ENCODE results near the gene PAPOLA.

The PAPOLA gene

GRCh38 chr14:96565811-96566210, 63.6 kb downstream of the PAPOLA start:
- DNase-seq (ENCODE audit: low spot score) = no peak

DNA sequence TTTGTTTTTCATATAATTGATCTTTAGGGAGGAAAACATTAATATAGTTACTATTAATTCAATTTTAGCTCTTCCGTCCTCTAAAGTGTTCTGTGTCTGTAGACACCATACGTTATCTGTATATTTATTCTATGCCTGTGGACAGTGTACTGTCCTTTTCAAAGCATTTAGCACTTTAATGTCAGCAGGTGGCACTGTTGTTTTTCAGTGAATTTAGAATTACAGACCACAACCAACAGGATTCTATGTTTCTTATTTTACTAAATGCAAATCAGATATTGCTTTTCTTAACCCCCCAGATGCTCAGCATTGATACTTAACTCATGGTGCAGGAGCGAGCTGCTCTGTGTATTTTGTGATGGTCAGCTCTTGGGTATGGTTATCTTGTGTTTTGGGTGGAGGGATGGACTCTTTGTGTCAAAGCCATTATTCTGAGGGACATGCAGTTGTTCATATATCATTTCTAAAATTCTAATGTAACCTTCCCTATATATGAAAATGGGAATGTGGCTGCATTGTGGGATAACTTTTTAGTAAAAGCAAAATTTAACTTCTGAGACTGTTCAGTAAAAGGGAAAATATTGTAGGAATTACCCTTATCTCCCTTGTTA, 65.2 kb downstream of the PAPOLA start:
- peak; percentile 31 for DNase-seq (ENCODE audit: low spot score)

DNA sequence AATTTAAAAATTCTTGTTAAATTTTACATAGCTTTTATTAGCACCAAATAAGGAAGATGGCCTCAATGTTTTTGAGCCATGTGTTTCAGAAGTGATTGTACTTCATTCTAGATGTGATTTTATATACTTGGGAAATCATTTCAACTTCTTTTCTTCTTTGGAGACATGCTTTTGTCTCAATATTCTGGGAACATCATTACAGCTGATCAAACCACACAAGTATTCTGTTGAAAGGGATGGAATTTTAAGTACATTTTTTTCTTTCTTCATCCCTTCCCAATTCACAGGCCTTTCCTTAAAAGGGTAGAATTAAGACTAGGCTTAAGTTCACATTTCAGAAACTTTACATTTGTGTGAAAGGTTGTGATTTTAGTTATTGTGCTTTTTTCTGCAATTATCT, 66.4 kb downstream of the PAPOLA start:
- no peak for DNase-seq (ENCODE audit: low spot score)

- DNase-seq (ENCODE audit: low spot score) = no peak
Observed at GRCh38 chr14:96571311-96571710, 69.1 kb downstream of the PAPOLA start.

- no peak for DNase-seq (ENCODE audit: low spot score)
Observed at GRCh38 chr14:96573473-96574100, 71.4 kb downstream of the PAPOLA start.

DNA sequence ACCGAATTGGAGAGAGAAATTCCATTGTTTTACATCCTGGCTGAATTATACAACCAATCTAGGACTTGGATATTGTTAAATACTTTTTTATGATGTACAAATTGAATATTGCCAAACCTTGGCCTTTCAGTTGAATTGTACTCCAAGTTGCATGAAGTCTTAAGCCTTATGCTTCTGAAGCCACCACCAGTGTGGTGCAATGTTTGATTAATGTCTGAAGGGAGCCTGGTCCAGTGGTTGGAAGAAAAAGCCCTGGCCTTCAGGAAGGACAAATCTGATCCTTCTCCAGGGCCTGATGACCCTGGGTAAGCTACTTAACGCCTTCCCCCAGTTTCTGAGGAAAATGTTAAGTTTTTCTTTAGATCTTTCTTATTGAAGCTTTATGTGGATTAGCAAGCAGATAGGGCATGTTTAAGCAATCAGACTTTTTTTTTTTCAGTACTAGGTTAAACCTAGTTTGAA, 72.0 kb downstream of the PAPOLA start:
- DNase-seq (ENCODE audit: low spot score) = no peak

DNA sequence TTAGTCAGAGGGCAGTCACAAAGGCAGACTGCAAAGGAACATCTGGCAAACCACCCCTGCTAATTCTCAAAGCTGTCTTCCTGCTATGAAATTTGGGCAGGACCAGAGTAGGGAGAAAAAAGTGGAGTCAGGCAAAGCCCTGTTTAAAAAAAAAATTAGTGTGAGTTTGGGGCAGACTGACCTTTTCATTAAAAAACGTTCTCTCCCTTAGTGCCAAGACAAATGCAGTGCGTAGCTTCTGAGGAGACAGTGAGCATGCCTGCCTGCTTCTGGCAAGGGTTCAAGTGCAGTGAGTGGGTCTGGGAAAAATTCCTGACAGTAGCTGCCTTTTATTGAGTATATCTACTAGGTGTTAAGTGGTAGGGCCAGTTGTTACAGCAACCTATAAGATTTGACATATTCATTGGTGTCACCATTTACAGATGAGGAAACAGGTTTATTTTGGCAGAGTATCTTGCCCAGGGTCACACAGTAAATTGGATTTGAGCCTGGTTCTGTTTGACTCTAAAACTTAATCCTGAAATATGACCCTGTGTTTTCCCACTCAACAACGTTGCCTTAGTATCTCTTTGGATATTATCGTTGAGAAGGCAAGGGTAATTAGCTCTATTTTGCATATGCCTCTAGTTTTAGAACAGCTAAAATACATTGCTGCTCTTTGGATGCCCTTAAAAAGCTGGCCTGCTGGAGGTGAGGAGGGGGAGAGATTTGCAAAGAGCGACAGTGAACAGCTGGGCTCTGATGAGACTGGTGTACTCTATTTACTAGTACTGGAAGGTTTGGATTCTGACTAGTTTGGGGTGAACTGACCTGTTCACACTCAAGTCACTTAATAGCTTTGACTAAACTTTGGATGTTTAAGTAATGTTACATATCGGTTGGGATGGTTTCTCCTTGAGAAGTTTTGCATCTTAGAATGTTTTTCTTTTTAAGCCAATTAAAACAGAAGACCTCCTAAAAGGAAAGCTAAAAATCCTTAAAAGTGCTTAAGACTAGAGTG, 72.8 kb downstream of the PAPOLA start:
- DNase-seq (ENCODE audit: low spot score) = no peak

DNA sequence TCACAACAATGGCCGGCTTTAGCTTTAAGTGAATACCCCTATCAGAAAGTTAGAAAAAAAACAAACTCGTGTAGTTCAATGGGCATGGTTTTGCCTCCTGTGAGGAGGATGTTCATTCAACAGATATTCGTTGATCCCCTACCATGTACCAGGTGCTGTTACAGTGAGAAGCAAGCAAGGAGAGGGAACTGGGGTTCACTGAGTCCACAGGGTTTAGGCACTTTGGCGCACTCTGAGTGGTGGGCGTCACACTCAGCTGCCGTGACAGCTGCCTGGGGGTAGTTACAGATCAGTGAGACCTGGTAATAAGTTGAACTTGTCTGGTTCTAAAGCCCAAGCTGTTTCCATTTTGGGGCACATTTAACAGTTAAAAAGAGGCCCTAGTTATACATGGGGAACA, 74.2 kb downstream of the PAPOLA start:
- no peak for DNase-seq (ENCODE audit: low spot score)

- DNase-seq (ENCODE audit: low spot score) = no peak
Observed at GRCh38 chr14:96576937-96577336, 74.8 kb downstream of the PAPOLA start.

DNA sequence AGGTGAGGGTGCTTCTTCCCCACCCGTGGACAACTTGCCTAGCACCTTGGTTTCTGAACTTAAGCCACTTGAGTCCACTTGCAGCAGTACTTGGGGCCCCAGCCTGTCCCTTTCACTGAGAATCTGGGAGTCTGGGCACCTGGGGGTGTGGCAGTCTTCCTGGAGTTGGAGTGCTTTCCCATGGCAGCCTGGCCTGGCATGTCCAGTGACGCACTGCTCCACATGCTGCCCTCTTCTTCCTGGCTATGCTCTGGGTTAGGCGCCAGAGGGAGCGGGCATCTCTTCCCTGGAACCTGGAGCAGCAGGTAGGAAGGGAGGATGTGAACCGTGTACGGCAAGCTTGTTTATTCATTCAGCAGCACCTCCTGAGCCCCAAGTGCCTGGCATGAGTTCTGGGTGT, 76.4 kb downstream of the PAPOLA start:
- DNase-seq (ENCODE audit: low spot score) = no peak

- DNase-seq (ENCODE audit: low spot score) = no peak
Observed at GRCh38 chr14:96579358-96579757, 77.2 kb downstream of the PAPOLA start.

DNA sequence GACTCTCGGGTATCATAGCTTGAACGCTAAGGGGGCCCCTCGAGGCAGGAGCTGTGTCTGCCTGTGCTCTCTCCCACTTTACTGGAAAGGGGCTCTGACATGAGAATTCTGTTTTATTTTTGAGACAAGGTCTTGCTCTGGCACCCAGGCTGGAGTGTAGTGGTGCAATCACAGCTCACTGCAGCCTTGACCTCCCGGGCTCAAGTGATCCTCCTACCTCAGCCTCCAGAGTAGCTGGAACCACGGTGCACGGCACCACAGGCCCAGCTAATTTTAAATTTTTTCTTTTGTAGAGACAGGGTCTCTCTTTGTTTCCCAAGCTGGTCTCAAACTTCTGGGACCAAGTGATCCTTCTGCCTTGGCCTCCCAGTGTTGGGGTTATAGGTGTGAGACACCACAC, 77.7 kb downstream of the PAPOLA start:
- no peak for DNase-seq (ENCODE audit: low spot score)

- no peak for DNase-seq (ENCODE audit: low spot score)
Observed at GRCh38 chr14:96580566-96580965, 78.4 kb downstream of the PAPOLA start.

GRCh38 chr14:96581026-96581425, 78.8 kb downstream of the PAPOLA start:
- no peak for DNase-seq (ENCODE audit: low spot score)

DNA sequence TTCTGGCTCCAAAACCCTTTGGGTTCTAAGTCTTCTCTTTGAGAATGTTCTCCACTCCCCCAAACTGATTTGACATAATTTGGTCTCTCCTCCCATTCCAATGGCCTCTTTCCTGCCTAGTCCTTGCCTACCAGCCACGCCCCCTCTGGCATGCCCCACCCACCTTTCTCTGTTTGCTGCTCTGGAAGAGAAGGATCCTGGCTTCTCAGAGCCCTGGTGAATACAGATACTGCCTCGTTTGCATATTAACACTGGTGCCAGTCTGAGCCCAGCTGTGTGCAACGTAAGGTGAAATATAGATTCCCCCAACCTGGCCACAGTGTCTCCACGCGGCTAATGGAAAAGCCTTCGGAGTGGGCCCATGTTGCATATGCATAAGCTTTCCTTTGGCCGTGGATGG, 79.7 kb downstream of the PAPOLA start:
- no peak for DNase-seq (ENCODE audit: low spot score)

DNA sequence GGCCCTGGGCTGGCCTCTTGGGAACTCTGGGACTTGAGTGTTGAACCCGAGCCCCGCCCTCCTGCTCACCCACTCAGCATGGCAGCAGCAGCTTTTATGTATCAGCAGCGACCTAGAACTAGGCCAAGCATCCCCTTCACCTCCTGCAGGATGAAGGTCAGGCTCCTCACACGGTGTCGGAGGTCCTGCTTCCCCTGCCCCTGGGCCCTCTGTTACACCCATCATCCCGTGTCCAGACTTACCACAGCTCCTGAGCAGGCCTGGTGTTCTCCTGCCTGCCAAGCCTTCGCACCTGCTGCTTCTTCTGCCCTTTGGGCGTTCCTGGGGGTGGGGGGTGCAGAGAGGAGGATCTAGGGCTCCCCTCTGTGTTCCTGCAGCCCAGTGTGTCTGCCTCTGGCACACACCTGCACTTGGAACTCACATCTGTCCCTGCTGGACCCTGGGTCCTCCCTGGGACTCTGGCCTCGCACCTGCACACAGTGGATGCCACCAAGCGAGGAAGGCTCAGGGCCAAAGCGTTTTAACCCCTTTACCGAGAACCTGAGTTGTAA, 80.3 kb downstream of the PAPOLA start:
- no peak for DNase-seq (ENCODE audit: low spot score)

DNA sequence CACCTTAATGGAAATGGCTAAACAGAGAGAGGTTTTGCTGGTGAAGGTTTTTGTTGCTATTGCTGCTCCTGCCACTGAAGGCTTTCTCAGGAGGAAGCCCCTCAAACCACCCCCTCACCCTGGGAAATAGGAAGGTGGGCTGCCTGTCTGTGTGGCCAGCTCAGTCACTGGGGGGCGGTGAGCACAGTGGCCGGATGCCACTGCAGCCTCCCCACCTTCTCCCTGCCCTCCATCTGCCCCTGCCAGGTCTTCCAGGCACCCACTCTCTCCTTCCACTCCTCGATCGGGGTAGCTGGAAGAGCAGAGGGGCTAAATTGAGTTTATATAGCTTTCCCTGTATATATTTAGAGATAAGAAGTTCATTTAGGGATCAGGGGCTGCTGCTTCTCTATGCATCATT, 80.8 kb downstream of the PAPOLA start:
- no peak for DNase-seq (ENCODE audit: low spot score)

DNA sequence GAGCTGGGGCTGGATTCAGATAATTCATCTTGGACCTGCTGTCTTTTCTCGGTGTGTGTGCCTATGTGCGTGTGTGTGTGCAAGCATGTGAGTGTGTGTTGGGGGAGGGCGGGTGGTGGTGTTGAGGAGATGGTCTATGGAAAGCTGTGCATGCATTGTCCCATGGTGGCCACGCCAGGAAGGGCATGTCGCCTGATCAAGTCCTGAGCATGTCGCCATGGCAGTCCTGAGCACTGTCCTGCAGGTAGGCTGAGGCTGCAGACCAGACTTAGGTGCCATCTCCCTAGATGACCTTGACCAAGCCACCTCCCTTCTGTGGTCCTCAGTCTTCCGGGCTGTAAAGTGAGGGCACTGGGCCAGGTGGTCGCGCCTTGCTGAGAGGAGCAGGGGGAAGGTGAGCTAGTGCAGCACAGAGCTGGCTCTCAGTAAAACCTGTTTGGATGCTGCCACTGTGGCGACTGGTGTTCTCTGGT, 81.4 kb downstream of the PAPOLA start:
- no peak for DNase-seq (ENCODE audit: low spot score)

- no peak for DNase-seq (ENCODE audit: low spot score)
Observed at GRCh38 chr14:96584199-96584906, 82.2 kb downstream of the PAPOLA start.

DNA sequence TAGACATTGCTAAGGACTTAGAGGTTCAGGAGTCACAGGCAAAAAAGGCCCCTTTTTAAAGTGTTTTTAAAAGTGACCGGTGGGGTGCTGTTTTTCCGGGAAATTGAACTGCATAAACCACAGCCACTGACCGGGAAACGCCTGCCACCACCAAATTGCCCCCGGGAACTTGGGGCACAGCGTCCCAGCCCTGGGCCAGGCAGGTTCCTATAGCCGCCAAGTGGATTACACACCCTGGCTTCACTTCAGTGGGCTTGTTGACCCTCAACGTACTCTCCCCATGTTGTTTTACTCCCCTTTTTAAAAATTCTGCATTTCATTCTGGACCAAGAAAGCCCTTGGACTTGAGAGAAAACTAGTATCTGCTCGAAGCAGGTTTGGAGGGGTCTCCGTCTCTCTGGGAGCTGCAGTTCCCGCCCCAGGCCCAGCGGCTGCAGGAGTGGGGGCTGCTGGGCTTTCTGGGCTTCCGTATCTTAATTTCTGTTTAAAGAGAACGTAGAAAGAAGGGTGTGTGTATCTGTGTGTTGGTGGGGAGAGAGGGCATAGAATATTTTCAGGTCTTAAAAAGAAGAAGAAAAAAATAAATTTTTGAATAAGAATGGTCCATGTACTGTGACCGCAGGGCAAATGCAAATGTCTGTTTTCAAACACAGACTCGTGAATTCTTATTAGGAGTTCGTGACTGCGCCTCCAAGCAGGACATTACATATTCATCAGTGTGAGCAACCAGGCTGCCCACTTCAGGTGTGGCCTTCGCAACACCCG, 82.9 kb downstream of the PAPOLA start:
- DNase-seq (ENCODE audit: low spot score) = no peak

DNA sequence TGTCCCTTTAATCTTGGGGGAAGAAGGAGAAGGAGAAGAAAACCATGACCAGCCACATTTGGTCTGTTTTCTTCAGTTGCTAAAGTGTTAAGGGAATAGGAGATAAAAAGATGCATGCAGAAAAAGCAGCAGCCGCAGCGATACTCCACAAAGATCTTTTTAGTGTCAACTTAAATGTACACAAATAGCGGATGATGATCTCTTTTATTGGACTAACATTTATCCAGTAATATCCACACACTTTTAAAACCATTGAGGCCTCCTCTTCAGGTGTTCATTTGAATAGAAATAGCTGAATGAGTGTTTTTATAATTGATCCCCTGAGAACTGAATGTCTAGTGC, 83.5 kb downstream of the PAPOLA start:
- DNase-seq (ENCODE audit: low spot score) = no peak

All from hematopoietic multipotent progenitor cell treated with erythropoietin and hydrocortisone succinate and interleukin-3 and kit ligand, for 17 days (in vitro differentiated cells).